GM10266 (cell line): ENCODE data around the gene SPEM2.

Experiments
- DNase-seq: peaks from one replicate; pipeline ENCODE4 v3.0.0; 2012; ENCODE audit errors: extremely low spot score
- TF ChIP-seq, protein P1 (sequence below): IDR thresholded peaks from 2 replicates; pipeline ENCODE4 v1.5.1; 2012; ENCODE audit warnings: mild to moderate bottlenecking, low read depth; ENCODE audit not compliant: control insufficient read depth, insufficient read depth; ENCODE audit errors: missing control alignments

The SPEM2 gene

DNA sequence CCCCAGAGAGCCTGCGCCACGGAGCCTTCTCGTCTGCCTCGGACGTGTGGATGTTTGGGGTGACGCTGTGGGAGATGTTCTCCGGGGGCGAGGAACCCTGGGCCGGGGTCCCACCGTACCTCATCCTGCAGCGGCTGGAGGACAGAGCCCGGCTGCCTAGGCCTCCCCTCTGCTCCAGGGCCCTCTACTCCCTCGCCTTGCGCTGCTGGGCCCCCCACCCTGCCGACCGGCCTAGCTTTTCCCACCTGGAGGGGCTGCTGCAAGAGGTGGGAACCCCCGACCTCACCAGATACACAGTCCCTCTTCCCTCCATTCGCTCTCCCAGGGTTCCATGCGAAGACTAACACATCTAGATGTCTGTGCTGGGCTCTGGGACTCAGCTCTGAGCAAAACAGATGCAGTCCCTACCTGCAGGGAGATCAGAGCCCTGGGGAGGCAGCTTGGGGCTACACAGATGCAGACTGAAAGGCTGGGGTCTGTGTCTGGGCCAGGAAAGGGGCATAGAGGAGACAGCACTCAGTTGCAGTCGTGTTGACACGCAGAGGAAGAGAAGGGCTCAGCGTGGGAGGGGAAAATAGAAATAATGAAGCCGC is 40.8 kb upstream of the SPEM2 start:
- TF ChIP-seq, protein P1, sequence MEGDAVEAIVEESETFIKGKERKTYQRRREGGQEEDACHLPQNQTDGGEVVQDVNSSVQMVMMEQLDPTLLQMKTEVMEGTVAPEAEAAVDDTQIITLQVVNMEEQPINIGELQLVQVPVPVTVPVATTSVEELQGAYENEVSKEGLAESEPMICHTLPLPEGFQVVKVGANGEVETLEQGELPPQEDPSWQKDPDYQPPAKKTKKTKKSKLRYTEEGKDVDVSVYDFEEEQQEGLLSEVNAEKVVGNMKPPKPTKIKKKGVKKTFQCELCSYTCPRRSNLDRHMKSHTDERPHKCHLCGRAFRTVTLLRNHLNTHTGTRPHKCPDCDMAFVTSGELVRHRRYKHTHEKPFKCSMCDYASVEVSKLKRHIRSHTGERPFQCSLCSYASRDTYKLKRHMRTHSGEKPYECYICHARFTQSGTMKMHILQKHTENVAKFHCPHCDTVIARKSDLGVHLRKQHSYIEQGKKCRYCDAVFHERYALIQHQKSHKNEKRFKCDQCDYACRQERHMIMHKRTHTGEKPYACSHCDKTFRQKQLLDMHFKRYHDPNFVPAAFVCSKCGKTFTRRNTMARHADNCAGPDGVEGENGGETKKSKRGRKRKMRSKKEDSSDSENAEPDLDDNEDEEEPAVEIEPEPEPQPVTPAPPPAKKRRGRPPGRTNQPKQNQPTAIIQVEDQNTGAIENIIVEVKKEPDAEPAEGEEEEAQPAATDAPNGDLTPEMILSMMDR: no peak
- DNase-seq: peak; percentile 27

DNA sequence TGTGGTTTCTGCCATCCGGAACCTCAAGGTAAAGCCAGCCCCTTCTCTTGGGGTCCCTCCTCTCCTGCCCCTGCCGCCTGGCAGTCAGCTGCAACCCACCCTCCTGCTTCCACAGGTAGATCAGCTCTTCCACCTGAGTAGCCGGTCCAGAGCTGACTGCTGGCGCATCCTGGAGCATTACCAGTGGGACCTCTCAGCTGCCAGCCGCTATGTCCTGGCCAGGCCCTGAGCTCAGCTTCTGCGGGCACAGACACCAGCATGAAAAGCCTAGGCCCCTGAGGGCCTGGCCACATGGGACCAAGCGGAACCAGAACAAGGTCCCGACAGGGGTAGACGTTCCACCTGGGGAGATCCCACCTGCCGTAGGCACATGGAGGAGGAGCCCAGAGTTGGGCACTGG is 36.6 kb upstream of the SPEM2 start:
- no peak for DNase-seq
- TF ChIP-seq, protein P1: no peak

DNA sequence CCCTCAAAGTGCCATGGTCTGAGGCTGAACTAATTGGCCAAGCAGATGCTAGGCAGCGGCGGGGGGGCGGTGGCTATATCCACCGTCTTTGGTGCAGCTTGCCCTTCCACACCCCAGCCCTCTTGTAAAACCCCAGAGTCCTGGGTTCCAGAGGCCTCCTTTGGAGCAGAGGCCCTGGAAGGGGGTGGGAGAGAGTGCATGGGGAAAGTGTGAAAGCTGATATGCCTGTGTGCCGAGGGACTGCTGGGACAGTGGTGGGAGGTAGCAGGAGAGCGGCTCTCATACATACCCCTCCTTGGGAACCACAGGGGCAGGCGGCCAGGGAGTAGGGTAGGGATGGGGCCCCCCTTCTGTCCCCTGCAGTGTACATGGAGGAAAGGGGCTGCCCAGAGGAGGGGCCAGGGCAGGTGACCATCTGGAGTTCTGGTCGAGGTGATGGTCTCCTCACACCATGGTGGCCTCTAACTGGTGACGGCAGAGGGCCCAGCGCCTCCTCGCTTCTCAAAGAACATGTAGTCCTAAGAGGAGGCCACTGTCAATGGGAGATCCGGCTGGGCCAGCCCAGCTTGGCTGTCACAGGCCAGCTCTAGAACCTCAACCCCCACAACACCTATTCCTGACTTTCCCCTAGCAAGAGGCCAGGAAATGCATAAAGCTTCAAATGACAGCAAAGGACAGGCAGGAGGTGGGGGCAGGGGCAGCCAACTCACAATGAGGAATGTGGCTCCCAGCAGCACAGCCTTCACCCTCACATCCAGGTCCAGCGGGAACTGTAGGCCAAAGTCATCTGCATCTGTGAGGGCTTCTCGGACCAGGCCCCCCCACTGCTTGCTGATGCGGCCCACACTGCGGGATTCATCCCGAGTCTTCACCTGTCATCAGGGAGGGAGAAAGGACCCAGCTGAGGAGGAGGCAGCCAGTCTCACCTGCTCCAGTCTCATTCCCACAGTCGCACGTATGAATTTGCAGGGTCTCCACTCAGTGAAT is 35.2 kb upstream of the SPEM2 start:
- DNase-seq: no peak
- TF ChIP-seq, protein P1: no peak

DNA sequence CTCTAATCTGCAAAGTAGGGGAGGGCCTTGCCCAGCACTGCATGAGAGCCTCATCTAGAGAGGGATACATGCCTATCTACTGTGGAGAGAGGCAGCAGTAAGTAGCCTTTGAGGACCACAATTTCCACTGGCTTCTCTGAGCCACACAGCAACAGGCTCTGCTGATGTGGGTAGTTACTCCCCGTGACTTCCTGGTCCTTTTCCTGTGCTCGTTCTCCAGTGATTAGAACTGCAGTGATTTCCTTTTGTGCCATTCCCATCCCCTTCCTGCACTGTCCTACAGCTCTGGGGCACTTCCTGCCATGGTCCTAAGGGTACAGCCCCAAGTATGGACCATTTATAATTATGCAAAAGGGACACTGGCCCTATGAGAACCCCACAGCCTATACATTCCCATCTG is 34.1 kb upstream of the SPEM2 start:
- DNase-seq: no peak
- TF ChIP-seq, protein P1: no peak

DNA sequence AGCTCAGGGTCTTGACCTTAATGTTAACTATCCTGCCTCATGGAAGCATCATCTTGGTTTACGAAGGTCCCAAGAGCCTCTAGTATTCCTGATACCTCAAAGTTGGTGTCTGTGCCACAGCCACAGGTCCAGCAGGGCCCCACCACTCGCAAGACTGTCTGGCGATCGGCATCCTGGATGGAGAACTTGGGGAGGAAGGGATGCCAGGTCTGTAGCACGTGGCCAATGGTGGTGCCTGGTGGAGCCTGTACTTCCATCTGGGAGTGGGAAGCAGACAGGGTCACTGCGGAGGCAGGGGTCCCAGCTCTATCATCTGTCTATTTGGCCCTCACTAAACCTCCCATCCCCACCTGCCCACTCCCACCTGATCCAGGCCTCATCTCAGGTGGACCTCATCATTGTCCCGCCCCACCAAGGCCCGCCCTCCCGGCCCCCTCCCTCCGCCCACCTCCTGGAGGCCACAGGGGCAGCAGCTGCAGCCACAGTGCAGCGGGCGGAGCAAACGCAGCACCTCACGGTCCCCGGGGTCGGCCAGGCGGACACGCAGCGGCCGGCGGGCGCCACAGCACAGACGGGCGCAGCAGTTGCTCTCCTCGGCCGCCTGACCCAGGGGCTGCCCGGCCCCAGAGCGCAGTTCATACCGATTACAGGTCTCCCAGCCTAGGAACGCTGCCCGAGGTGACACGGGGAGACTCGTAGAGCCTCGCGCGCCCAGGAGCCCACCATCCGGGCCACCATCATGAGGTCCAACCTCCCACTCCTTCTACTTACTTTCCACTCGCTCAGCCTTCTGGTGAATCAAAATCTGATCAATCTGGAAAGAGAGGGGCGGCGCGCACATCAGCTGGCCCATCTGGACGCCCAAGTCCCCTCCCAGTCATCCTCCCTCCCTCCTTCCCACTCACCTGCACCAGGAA is 32.5 kb upstream of the SPEM2 start:
- TF ChIP-seq, protein P1: no peak

DNA sequence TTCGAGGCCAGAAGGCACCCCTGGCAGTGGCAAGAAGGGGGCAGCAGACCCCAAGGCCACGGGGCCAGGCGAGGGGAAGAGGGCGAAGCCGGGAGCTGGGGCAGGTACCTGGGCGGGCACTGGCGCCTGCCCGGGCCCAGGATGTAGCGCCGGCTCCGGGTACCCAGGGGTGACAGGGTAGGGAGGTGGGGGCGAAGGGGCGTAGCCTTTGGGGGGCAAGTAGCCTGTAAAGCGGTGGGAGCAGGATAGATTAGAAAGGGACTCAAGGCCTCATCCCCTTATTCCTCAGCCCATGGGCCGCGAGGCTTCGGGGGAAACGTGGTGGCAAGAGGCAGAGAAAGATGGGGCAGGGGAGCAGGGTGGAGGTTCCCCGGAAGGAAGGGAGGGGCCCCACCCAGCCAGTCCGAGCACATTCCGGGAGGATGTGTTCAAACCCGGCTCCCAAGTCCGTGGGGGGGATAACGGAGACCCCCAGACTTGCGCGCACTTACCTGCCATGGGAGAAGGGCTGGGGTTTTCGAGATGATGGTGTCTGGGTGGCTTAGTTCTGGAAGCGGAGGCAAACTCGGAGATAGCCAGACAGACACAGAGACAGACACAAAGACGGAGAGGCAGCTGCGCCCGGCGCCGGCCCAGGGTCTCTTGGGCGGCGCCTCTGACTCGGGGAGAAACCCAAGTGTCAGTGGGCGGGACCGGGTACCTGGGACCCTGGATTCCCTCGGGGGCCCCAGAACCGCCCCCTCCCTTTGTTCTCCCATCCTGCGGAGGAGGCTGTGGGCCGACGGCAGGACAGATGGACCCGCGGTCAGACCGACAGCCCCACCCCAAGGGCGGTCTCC is 31.6 kb upstream of the SPEM2 start:
- TF ChIP-seq, protein P1: no peak

More for the DNA sequence above, 32.5 kb upstream of the SPEM2 start:
- DNase-seq: no peak

More for the DNA sequence above, 31.6 kb upstream of the SPEM2 start:
- DNase-seq: peak; percentile 74
